Stimulated activated naive CD8-positive, alpha-beta T cell treated with anti-CD3 and anti-CD28 coated beads, Interleukin-15, Interleukin-2, amounts not matched to agents 100 U/mL and 50 U/mL, for 24 hours (primary cell): ENCODE data around the gene SLIT3.

Experiments used
- ATAC-seq: fragments of 150-1000 bp; cut with Tn5 transposase; one replicate; pipeline ENCODE4 v1.10.0; 2021
- DNase-seq: peaks from one replicate; pipeline ENCODE4 v3.0.0; 2021

SLIT3 gene

GRCh38 chr5:169300468-169301385 is at the start of gene SLIT3:
Gene SLIT3, minus strand, starts transcription at chr5:169301139. Its CDS starts 430 bp downstream, at chr5:169300709.
- ATAC-seq = no peak
- DNase-seq = no peak

GRCh38 chr5:169350016-169350415 is 49.1 kb upstream of the SLIT3 start:
- no peak for ATAC-seq
- no peak for DNase-seq

DNA sequence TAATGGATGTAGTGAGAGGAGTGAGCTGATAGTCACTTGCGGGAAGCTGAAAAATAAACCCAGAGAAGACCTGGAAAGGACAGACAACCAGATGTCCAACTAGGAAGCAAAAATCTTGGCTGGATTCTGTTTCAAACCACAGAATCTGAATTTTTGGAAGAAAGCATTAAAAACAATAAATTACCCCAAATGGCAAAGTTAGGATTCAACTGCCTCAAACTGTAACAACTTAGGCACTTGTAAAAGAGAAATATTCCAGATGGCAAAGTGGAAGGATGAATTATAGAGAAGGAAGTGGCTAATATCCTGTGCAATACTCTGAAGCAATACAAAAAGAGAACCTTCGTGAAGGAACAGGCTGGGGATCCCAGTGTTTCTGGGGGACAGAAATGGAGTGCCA is 46.8 kb upstream of the SLIT3 start:
- ATAC-seq (no peak), DNase-seq (no peak)

- ATAC-seq = no peak
- no peak for DNase-seq
Measured at GRCh38 chr5:169344629-169345028, 43.7 kb upstream of the SLIT3 start.

DNA sequence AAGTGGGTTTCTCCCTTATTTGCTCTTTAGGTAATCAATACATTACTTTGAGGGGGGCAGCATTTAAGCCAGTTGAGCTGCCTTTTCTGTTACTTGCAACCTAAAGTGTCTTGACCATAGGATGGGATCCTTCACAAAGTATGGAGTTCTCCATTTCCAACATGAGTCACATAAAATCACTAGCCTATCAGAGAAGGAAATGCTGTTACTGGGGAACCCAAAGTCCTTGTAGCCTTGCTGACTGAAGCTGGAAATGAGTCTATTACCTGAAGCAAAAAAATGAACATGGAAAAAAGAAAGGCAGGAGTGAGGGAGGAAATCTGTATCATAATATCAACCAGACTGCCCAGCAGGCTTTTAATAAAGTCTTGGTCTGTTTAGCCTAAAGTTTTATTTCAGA is 42.8 kb upstream of the SLIT3 start:
- DNase-seq (no peak), ATAC-seq (no peak)

DNA sequence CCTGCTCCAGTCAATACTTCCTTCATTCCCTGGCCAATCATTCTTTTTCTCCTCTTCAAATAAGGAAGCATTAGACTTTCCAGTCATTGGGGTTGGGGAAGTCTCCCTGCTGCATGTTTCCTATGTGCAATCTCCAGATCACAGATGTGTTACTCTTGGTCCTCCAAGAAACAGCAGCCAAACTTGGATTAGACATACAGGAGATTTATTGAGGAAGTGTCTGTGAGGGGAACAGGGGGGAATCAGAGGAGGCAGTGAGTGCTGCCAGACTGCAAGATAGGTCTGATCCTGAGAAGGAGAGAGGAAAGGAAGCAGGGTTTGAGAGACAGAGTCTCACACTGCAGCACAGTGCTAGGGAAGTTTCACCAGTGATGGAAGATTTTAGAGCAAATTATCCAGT is 40.6 kb upstream of the SLIT3 start:
- ATAC-seq (no peak), DNase-seq (no peak)

DNA sequence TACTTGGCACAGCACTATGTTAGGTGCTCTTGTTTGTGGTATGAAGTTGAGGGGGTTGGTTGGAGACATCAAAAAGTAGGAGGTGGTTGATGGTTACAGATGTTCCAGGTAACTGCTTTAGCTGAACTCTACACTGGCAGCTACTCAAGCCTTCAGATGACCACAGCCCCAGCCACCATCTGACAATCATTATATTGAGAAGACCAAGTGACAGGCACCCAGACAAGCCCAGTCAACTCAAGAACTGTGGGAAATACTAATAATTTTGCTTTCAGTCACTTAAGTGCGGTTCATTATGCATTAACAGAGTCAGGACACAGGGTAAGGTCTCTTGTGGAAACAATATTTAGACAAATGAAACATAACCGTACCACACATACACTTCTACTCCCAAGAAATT is 38.9 kb upstream of the SLIT3 start:
- DNase-seq = no peak
- ATAC-seq = no peak

GRCh38 chr5:169336242-169336641 is 35.3 kb upstream of the SLIT3 start:
- no peak for ATAC-seq
- no peak for DNase-seq

GRCh38 chr5:169335806-169336205 is 34.9 kb upstream of the SLIT3 start:
- DNase-seq (no peak), ATAC-seq (no peak)

DNA sequence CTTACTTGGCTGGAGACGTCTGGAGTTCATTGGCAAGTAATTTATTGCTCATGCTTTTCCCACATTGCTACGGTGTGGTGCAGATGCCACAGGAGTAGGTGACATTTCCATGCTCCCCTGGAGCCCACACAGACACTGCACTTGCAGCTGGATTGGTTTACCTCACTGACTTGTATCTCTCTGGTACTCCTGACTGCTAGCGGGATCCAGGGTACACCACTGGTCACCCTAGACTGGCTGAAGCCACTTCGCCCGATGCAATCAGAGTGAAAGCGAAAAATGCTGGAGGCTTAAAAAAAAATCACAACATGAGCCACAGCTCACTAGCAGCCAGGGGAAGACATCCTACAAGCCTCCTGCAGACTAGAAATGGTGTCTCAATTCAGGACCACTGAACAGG is 32.6 kb upstream of the SLIT3 start:
- DNase-seq (no peak), ATAC-seq (no peak)

- ATAC-seq = no peak
- no peak for DNase-seq
Measured at GRCh38 chr5:169331292-169331852, 30.4 kb upstream of the SLIT3 start.

DNA sequence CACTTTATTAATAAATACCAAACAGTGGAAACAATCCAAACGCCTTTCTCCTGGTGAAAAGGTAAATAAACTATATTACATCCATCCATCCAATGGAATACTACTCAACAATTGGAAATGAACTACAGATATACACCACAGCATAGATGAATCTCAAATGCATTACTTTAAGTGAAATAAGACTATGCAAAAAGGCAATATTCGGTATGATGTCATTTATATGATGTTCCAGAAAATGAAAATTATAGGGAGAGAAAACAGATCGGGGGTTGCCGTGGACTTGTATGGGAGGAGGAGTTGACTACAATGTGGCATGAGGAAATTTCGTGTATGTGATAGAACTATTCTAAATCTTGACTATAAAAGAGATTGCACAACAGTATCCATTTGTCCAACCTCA is 27.5 kb upstream of the SLIT3 start:
- ATAC-seq (no peak), DNase-seq (no peak)

- no peak for ATAC-seq
- no peak for DNase-seq
Measured at GRCh38 chr5:169325273-169325672, 24.3 kb upstream of the SLIT3 start.

DNA sequence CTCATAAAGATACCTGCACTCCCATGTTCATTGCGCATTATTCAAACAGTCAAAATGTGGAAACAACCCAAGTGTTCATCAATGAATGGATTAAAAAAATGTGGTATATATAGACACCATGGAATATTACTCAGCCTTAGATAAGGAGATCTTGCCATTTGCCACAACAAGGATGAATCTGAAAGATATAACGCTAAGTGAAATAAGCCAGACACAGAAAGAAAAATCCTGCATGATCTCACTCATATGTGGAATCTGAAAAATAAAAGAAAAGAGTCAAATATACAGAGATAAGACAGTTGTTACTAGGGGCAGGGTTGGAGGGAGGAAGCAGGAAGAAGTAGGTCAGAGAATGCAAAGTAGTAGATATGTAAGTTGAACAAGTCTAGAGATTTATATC is 17.6 kb upstream of the SLIT3 start:
- DNase-seq = no peak
- ATAC-seq = no peak

DNA sequence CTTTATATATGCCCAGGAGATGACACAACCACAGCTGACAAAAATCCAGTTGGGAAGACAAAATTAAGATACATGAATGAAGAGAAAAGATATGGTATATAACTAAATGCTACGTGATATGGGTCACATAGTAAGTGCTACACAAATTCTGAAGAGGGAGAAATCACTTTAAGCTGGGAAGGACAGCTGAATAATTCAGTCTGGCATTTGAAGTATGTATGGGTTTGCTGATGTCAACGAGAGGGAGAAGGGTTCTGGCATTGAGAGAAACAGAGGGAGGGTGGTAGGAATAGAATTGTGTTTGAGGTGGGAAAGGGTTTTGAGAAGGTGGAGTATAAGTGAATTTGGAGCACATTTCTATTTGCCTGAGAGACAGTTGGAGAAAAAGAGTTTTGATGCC is 6.7 kb upstream of the SLIT3 start:
- no peak for ATAC-seq
- no peak for DNase-seq

DNA sequence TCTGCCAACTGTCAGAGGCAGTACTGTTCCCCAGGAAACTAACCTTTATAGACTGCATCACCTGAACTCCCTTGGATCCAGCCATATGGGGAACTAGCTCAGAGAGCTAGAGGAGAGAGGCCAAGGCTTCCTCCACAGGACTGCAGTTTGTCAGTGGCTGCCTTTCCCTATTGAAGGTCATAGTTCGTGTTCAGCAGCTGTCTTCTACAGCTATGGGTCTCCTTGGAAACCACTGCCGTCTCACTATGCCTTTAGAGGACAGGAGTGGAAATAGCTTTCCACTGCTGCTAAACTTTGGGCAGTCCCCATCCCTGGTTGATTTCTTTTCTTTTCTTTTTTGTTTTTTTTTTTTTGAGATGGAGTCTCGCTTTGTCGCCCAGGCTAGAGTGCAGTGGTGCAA is 4.4 kb upstream of the SLIT3 start:
- ATAC-seq = no peak

DNA sequence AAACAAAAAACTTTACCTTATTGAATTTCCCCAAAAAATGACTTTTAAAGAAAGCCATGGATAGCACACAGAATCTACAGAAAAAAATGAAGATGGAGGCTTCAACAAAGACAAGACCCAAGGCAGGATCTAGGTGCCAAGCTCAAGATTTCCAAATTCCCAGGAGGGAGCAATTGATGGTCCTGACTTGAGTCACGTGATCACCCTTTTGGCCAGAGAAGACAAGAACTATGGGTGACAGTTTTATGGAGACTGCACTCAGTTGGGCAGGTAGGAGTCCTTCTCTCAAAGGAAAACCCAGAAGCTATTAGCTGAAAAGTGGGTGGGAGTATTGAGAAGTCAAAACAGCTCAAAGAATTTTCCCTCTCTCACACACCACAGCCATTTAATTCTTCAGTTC is 3.2 kb upstream of the SLIT3 start:
- ATAC-seq (no peak), DNase-seq (no peak)

More for the DNA sequence above, 4.4 kb upstream of the SLIT3 start:
- DNase-seq = no peak

- ATAC-seq = no peak
- no peak for DNase-seq
Measured at GRCh38 chr5:169303119-169303515, 2.2 kb upstream of the SLIT3 start.

DNA sequence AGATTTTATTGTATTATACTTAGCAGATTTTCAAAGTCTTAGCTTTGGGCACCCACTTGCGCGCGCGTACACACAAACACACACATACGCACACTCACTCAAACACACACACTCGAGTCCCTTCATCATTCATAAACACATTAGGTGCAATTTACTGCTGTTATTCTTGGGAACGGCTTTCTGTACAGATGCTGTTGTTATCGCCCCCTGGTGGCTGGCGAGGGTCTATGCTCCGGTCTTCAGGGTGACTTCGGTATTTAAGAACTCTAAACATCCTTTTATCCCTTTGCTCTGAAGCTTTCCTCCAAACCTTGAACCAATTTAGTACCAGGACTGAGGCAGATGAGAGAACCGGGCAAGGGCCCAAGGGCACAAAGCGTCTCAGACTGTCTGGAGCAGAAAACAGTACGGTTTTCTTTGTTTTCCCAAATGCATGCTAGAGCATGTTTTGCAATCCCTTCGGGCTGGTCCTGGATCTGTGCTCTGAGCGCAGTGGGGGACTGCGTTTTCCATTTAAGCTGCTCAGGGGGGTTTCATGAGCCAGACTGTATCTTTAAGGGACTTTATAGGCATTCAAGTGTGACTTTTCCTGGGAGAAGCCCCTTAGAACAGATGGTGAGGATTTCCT is 1.7 kb upstream of the SLIT3 start:
- DNase-seq = peak; percentile 76
- ATAC-seq = no peak

GRCh38 chr5:169301986-169302385 is 1.0 kb upstream of the SLIT3 start:
- ATAC-seq (no peak), DNase-seq (no peak)

- DNase-seq = no peak
- no peak for ATAC-seq
Measured at GRCh38 chr5:169301386-169301934, 521 bp upstream of the SLIT3 start.

DNA sequence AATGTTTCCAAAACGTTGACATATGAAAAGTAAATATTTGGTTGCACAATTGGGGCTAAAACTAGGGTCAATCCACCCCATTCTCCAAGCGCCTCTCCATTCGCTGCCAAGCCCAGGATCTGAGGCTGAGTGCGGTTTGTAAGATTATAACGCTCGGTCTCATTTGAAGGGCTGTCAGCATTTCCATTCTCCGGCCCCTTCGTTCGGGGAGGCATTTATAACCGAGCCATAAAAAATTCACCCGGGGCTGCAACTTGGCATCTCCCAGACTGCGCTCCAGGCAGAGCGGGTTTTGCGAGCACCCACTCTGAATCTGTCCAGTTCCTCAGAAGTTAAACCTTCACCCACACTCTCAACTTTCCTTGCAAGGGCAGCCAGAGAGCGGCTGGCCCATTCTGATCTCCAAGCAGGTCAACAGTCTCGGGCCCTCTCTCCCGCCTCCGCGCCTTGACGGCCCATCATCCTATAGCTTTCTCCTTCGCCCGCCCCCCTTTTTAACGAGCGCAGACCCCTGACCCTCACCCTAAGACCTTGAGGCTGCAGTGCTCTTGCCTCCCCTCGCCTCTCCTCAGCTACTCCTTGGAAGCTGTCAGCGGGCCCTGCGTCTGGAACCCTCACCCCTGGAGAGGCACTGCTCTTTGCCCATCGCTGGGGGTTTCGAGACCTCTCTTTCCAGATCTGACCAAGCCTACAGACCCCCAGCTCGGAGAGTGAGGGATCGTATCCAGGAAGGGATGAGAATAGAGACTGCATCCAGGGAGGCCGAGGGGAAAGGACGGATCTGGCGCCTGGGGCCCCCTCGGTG is 1.1 kb downstream of the SLIT3 start:
- DNase-seq = no peak
- no peak for ATAC-seq
